ENCODE measurements around the gene CUBN. TPM values are rescaled to one million over a fixed set of nuclear protein-coding genes. Genes with fewer than 3 reads are reported as not detected.

The CUBN gene
- total RNA-seq, 4 donors from 2014 or later: 0.27 to 3.6 (median 0.96) TPM

DNA sequence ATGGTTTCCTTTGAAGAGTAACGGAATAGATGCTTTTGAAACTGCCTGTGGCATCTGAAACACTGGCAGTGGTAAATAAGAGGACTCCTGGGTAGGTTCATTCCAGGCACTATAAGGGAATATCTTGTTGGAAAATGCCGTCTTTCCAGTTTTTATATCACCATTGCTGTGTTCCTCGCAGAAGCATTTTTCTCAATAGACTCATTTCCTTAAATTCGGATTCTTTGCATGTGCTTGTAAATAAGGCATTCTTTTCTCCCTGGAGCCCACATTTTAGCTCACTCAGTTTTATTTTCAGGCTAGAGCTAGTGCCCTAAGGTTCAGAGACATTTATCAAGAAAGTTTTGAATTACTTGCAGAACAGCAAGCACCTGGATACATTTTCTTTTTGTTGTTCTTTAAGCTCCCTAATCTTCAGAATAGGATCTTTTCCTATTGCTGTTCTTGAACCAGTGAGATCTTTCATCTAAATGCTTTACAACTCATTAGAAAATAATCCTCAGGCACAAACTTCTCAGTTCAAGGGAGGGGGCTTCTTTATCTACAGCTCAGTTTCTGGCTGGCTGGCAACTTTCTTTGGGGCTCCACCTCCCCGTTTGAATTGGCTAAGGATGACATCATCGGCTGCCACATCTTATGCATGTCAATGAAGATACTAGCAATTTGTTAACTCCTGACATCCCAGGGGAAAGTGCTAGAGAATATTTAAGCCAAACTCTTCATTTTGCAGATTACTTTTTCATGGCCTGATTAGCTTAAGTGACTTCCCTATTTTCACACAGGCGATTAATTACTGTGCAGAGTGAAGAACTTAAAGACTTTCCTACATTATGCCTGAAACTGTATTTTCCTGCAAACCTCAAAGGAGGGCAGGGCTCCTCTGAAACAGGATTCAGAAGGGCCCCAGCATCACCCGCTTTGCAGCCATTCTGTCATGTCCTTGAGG lies 178.7 kb downstream of the CUBN start:
- no peak overlapping the region for H3K27ac ChIP-seq
- peaks cover 0 to 2% of the 10 kb centered on the region in 2 donors for H3K4me1 ChIP-seq
- ATAC-seq (no peak), DNase-seq (no peak)
- no peaks in the 10 kb centered on the region for H3K9me3 ChIP-seq
- H3K4me3 ChIP-seq: no peak overlapping the region
- H3K27me3 ChIP-seq: no peaks in the 10 kb centered on the region
- intact Hi-C loops (cut with DNase I; ENCODE audit: low total_unique reads): no loop called here
- TF ChIP-seq, protein P1, sequence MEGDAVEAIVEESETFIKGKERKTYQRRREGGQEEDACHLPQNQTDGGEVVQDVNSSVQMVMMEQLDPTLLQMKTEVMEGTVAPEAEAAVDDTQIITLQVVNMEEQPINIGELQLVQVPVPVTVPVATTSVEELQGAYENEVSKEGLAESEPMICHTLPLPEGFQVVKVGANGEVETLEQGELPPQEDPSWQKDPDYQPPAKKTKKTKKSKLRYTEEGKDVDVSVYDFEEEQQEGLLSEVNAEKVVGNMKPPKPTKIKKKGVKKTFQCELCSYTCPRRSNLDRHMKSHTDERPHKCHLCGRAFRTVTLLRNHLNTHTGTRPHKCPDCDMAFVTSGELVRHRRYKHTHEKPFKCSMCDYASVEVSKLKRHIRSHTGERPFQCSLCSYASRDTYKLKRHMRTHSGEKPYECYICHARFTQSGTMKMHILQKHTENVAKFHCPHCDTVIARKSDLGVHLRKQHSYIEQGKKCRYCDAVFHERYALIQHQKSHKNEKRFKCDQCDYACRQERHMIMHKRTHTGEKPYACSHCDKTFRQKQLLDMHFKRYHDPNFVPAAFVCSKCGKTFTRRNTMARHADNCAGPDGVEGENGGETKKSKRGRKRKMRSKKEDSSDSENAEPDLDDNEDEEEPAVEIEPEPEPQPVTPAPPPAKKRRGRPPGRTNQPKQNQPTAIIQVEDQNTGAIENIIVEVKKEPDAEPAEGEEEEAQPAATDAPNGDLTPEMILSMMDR (IDR thresholded peaks at IDR 0.05 in 4 of 5, conservative IDR thresholded peaks at IDR 0.05 in 1 of 5): no peak
- TF ChIP-seq POLR2A (IDR thresholded peaks at IDR 0.05): no peak
- in situ Hi-C loops (cut with MboI; ENCODE audit: low sequenced_read_pairs in 4 of 4): no loop called here
- H3K36me3 ChIP-seq: no peaks in the 10 kb centered on the region

- no peaks in the 10 kb centered on the region for H3K9me3 ChIP-seq
- intact Hi-C loops (cut with DNase I; ENCODE audit: low total_unique reads): no loop called here
- no peaks in the 10 kb centered on the region for H3K36me3 ChIP-seq
- TF ChIP-seq, protein P1 (IDR thresholded peaks at IDR 0.05 in 4 of 5, conservative IDR thresholded peaks at IDR 0.05 in 1 of 5): no peak
- no peak for TF ChIP-seq POLR2A (IDR thresholded peaks at IDR 0.05)
- H3K27ac ChIP-seq: no peak overlapping the region
- no peak overlapping the region for H3K4me3 ChIP-seq
- ATAC-seq (no peak), DNase-seq (no peak)
- in situ Hi-C loops (cut with MboI; ENCODE audit: low sequenced_read_pairs in 4 of 4): no loop called here
- H3K27me3 ChIP-seq: no peaks in the 10 kb centered on the region
- peaks cover 0 to 2% of the 10 kb centered on the region in 2 donors for H3K4me1 ChIP-seq
Observed at GRCh38 chr10:16949816-16950215, 179.8 kb downstream of the CUBN start.

DNA sequence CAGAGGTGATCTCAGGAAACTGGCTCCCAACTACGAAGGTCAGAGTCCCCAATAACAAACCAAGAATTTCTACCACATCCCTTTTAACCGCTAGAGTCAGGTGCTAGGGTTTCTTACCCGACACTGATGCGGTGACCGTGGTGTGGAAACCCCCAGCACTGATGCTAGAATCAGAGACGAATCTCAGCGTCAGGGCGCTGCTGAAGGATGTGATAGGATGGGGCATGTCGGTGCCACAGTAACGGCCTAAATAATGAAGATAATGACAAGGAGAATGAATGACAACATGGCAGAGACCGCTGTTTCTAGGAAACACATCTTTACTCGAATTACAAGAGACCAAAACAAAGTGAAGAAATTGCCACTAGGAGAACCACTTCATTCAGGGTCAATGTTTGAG lies 181.2 kb downstream of the CUBN start:
- Histone ChIP-seq H3K4me3 (no peak overlapping the region), H3K27ac (no peak overlapping the region), H3K36me3 (no peaks in the 10 kb centered on the region), H3K27me3 (no peaks in the 10 kb centered on the region), H3K4me1 (peaks cover 0 to 10% of the 10 kb centered on the region in 2 donors), H3K9me3 (no peaks in the 10 kb centered on the region)
- DNase-seq (no peak), ATAC-seq (no peak)
- TF ChIP-seq POLR2A (IDR thresholded peaks at IDR 0.05): no peak
- TF ChIP-seq, protein P1 (IDR thresholded peaks at IDR 0.05 in 4 of 5, conservative IDR thresholded peaks at IDR 0.05 in 1 of 5): no peak
- intact Hi-C loops (cut with DNase I; ENCODE audit: low total_unique reads): no loop called here
- in situ Hi-C loops (cut with MboI; ENCODE audit: low sequenced_read_pairs in 4 of 4): no loop called here

DNA sequence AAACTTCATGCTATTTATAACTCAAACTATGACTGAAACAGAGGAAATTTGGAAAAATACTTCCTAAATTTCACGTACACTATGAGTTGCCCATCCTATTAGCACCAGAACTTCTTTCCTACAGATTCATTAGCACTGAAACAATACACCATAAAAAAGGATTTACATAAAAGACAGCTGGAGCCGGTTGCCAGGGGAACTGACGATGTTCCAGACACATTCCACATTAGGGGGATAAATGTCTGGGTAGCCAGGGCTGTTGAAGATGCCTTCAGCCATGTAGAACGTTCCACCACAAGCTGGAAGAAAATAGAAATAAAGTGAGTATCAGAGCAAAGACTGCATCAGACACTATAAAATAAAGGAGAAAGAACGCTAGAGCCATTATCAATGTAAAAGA lies 182.5 kb downstream of the CUBN start:
- intact Hi-C loops (cut with DNase I; ENCODE audit: low total_unique reads): no loop called here
- ATAC-seq: no peak
- in situ Hi-C loops (cut with MboI; ENCODE audit: low sequenced_read_pairs in 4 of 4): no loop called here

More for the DNA sequence above, 182.5 kb downstream of the CUBN start:
- Histone ChIP-seq H3K36me3 (no peaks in the 10 kb centered on the region), H3K27ac (no peak overlapping the region), H3K27me3 (no peaks in the 10 kb centered on the region), H3K4me3 (no peak overlapping the region), H3K4me1 (peaks cover 0 to 10% of the 10 kb centered on the region in 2 donors), H3K9me3 (no peaks in the 10 kb centered on the region)
- no peak for DNase-seq
- no peak for TF ChIP-seq POLR2A (IDR thresholded peaks at IDR 0.05)
- TF ChIP-seq, protein P1 (IDR thresholded peaks at IDR 0.05 in 4 of 5, conservative IDR thresholded peaks at IDR 0.05 in 1 of 5): no peak

All from gastrocnemius medialis (tissue), 4 donors.